H1 (cell line): ENCODE results near the gene ADRB2. TPM values are rescaled to one million over a fixed set of nuclear protein-coding genes. Genes with fewer than 3 reads are reported as not detected.

ENCODE experiments used
- ATF2 ChIP-seq: IDR thresholded peaks from 2 replicates; pipeline ENCODE4 v1.6.1; 2012; ENCODE audit warnings: low read length, inconsistent platforms
- polyA plus RNA-seq, 7 experiments: library from polyadenylated mRNA; depleted of rRNA in 3 of 7; stranded (reverse) in 5 of 7; unstranded in 2 of 7; fragments of >200 nt in 5 of 7; fragments of 200-250 nt in 2 of 7; gene quantifications; 1 replicate in 5 of 7; 2 replicates in 1 of 7; 4 replicates in 1 of 7; pipeline versions ENCODE4 v1.2.1 to v1.2.3, GENCODE V29; 2011 to 2013; ENCODE audit warnings: missing spikeins in 2 of 7, mixed read lengths in 2 of 7
- total RNA-seq: library from RNA; stranded (reverse); fragmentation: NEBNext Ultra II Directional; extraction: Animal tissue kit (Norgen Biotek cat#: 25700); gene quantifications from 2 replicates; pipeline ENCODE4 v1.2.1, GENCODE V29; 2021

ADRB2 gene
- total and polyA plus RNA-seq, 2 of the 8 experiments (the other 6 are each of a cell fraction or from before 2014, with no cell fraction given) = 0.65 to 0.77 TPM

DNA sequence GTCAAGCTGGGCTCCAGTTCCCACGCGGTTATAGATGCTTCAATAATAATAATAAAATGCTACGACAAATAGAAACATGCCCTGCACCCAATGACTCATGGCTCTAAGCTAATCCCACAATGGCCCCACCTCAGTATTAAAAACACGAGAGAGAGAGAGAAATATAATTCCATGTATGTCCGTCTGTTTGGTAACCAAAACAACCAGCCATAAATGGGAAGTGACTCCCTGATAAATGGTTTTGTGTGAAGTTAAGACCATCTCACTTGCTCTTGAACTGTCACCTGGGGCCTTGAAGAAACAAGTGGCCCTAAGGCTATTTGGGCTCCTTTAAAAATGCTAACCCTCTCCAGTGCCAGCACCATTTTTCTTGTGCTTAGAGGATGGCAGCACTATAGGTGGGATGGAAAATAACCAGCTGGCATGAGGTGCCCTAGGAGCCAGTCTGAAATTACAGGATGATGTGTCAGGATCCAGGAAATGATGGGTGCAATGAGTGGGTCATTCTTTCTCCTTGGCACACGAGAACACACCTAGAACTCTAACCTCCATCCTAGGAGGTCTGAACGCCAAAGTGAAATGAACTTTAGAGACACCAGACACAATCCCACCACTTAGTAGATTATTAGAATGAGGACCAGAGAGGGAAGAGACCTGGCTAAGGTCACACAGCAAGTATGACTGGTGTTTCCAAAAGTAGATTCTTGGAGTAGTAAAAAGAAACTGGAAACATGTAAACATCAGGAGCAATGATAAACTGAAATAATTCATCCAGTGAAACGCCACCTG, 35.7 kb upstream of the ADRB2 start (continued):
- TF ChIP-seq ATF2 = no peak
